GM19238 (cell line): ENCODE results near the gene DUSP7.

Experiments
- DNase-seq: peaks from one replicate; pipeline ENCODE4 v3.0.0; 2011; ENCODE audit warnings: low spot score; ENCODE audit not compliant: insufficient read length

DUSP7 gene

GRCh38 chr3:52029535-52029934 is 26.8 kb downstream of the DUSP7 start:
- no peak for DNase-seq

GRCh38 chr3:52029053-52029452 is 27.3 kb downstream of the DUSP7 start:
- no peak for DNase-seq

- no peak for DNase-seq
These were observed 27.8 kb downstream of the DUSP7 start for GRCh38 chr3:52028572-52028971.

GRCh38 chr3:52026041-52026440 is 30.3 kb downstream of the DUSP7 start:
- DNase-seq = no peak

- no peak for DNase-seq
These were observed 30.9 kb downstream of the DUSP7 start for GRCh38 chr3:52025453-52025852.

GRCh38 chr3:52024765-52025452 is 31.5 kb downstream of the DUSP7 start:
- DNase-seq = no peak

GRCh38 chr3:52023860-52024764 is 32.3 kb downstream of the DUSP7 start:
- peak; percentile 83 for DNase-seq

- no peak for DNase-seq
These were observed 33.1 kb downstream of the DUSP7 start for GRCh38 chr3:52023101-52023770.

GRCh38 chr3:52022323-52023100 is 33.9 kb downstream of the DUSP7 start:
- no peak for DNase-seq

GRCh38 chr3:52021489-52022268 is 34.7 kb downstream of the DUSP7 start:
- DNase-seq = no peak

GRCh38 chr3:52020796-52021195 is 35.6 kb downstream of the DUSP7 start:
- DNase-seq = no peak

GRCh38 chr3:52019352-52020080 is 36.9 kb downstream of the DUSP7 start:
- no peak for DNase-seq

- no peak for DNase-seq
These were observed 37.9 kb downstream of the DUSP7 start for GRCh38 chr3:52018319-52019000.

GRCh38 chr3:52017586-52017985 is 38.8 kb downstream of the DUSP7 start:
- no peak for DNase-seq

GRCh38 chr3:52015438-52016228 is 40.7 kb downstream of the DUSP7 start:
- DNase-seq = no peak

GRCh38 chr3:52014613-52015012 is 41.8 kb downstream of the DUSP7 start:
- no peak for DNase-seq

GRCh38 chr3:52013802-52014598 is 42.4 kb downstream of the DUSP7 start:
- DNase-seq = no peak

- no peak for DNase-seq
These were observed 43.7 kb downstream of the DUSP7 start for GRCh38 chr3:52012699-52013098.
